Activated CD4-positive, alpha-beta T cell treated with anti-CD3 and anti-CD28 coated beads, Interleukin-2, amount 50 U/mL, for 1 hour (primary cell): Measurements from ENCODE around the gene WDR31.
"Not testable (repeated sequence)": the region's sequence is repeated elsewhere in the genome, so short reads cannot be mapped to it uniquely, and the experiment has no call there.

Experiments
- DNase-seq: peaks from one replicate; pipeline ENCODE4 v3.0.0-alpha.2; 2020

The WDR31 gene

DNA sequence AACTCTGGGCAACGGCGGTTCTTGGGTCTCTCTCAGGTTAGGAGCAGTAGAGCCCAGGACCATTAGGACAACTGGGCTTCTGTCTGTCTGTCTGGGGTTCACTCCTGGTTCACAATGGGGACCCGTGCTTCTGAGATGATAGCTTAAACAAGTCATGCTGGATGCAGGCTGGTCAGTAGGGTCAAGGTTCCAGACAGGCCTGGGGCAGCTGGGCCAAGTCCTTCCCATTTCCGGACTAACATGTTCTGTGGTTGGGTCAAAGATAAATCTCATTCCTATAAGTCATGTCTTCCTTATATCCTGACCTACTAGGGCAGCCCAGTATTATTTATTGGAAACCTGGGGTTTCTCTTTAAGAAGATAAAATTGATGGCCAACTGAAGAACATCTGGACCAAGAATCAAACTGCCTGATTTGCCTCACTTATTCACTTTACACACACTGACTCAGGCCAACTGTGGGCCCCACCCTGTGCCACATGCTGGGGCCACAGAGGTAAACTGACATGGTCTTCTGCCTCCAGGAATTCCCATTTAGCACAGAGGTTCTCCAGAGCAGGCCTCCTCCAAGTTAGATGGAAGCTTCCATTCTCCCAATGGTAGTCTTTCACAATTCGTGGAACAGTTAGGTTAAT, 28.4 kb upstream of the WDR31 start:
- DNase-seq: no peak

DNA sequence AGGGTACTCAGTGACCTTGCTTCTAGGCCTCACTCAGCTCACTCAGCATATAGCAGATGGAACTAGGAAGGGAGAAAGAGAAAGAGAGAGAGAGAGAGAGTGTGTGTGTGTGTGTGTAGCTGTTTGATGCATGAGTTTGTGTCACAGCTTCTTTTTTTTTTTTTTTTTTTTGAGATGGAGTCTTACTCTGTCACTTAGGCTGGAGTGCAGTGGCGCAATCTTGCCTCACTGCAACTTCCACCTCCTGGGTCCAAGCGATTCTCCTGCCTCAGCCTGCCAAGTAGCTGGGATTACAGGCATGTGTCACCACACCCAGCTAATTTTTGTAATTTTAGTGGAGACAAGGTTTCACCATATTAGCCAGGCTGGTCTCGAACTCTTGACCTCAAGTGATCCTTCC, 25.6 kb upstream of the WDR31 start:
- not testable (repeated sequence) for DNase-seq

DNA sequence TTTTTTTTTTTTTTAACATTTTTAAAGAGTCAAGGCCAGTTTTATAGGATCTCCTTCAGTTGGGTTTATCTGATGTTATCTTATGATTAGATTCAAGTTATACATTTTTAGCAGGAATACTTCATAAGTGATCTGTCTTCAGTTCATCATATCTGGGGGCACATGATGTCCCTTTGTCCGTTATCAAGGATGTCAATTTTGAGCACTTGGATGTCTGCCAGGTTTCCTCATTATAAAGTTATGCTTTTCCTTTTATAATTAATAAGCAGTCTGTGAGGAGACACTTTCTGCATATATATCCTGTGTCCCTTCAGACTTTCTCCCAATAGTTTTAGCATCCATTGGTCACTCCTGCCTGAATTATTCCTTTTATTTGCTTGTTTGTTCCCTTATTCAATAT, 24.9 kb upstream of the WDR31 start:
- DNase-seq: no peak

GRCh38 chr9:113363336-113363735, 23.3 kb upstream of the WDR31 start:
- DNase-seq: no peak

GRCh38 chr9:113361304-113362018, 21.4 kb upstream of the WDR31 start:
- DNase-seq: no peak

DNA sequence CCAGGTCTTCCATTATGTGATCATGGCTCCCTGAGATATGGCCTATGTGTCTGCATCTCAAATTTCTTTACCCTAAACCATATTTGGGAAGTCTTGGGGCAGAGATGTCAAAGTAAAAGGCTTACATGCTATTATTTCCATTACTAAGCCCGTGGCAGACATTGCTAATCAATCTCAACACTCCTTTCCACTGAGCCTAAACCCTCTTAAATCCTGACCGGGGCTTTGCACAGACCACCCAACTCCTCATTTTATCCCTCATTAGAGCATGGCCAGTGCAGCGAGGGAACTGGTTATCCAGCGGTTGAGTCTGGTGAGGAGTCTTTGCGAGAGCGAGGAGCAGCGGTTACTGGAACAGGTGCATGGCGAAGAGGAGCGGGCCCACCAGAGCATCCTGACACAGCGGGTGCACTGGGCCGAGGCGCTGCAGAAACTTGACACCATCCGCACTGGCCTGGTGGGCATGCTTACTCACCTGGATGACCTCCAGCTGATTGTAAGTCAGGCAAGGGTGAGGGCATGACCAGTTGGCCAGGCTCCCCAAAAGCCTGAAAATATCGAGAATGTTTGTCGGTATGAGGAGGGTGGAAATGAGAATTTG, 20.3 kb upstream of the WDR31 start:
- DNase-seq: no peak

DNA sequence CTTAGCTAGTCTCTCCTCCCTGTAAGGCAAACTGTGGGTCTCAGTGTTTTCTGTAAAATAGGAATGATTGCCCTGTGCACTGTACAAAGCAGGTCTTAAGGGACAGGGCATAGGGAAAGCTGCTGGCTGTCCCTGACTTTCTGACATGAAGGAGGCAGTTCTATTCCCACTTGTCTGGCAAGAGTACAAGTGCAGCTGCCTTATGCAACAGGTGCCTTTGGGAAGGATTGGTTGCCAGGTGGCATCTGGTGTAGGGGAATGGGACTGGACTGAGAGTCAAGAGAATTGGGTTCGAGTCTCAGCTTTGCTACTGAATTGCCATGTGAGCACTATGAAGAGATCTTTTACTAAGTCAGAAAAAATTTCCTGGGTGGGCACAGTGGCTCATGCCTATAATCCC, 19.3 kb upstream of the WDR31 start:
- no peak for DNase-seq

GRCh38 chr9:113356686-113357292, 16.7 kb upstream of the WDR31 start:
- no peak for DNase-seq

DNA sequence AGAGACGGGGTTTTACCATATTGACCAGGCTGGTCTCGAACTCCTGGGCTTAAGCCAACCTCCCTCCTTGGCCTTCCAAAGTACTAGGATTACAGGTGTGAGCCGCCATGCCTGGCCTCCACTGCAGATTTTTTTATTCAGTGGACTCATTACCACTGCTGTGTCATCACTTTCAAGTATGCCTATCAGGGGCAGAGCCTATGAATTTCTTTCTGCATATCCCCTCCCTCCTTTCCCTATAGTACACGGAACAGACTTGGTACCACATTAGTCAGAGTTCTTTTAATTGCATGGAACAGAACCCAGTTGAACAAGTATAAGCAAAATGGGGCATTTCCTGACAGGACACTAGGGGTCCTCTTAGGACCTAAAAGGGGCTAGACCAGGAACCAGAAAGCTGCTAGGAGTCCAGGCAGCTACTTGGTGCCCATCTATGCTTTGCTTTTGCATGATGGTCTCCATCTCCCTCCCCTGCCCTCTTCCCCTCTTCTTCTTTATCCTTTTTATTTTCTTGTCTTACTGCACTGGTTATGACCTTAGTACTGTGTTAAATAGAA, 15.0 kb upstream of the WDR31 start:
- no peak for DNase-seq

GRCh38 chr9:113352411-113352810, 12.3 kb upstream of the WDR31 start:
- DNase-seq: no peak

- DNase-seq: no peak
Observed at GRCh38 chr9:113352006-113352405, 11.9 kb upstream of the WDR31 start.

- DNase-seq: no peak
Observed at GRCh38 chr9:113350937-113351336, 10.9 kb upstream of the WDR31 start.

GRCh38 chr9:113350107-113350661, 10.1 kb upstream of the WDR31 start:
- no peak for DNase-seq

GRCh38 chr9:113349445-113350094, 9.5 kb upstream of the WDR31 start, which contains the start of gene BSPRY:
Gene BSPRY, plus strand, starts transcription at chr9:113349541. Its CDS starts 39 bp downstream, at chr9:113349580.
- no peak for DNase-seq

DNA sequence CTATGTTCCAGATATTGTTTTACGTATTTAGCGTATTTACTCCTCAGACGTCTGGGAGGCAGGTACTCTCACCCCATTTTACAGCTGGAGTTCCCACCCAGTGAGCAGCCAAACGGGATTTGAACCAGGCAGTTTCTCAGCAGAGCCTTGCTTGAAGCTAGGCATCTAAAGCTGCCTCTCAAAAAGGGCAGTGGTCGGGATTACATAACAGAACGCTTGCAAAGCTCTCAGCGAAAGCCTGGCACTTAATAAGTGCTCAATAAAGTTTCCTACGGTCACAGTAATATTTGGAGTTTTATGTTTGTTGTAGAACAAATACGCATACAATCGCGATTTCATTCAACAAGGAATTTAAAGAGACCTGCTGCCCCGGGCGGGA, 9.0 kb upstream of the WDR31 start:
- no peak for DNase-seq

GRCh38 chr9:113348437-113348836, 8.4 kb upstream of the WDR31 start:
- DNase-seq: no peak

DNA sequence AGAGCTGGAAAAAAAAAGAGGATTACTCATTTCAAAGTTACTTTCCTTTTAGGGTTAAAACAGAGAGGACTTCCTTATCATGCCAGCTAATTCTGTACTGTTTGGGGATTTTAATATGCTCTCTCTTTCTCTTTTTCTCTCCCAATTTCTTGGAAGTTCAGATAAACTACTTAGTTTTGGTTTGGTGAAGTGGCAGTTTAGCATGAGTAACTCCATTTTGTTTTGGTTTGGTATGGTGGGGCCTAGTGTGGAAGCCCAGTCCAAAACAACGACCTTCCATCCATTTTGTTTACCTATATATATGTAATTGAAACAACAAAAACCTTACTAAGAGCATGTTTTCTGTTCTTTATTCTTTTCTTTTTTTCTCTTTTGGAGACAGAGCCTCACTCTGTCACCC, 5.6 kb upstream of the WDR31 start:
- no peak for DNase-seq

- DNase-seq: no peak
Observed at GRCh38 chr9:113345190-113345589, 5.1 kb upstream of the WDR31 start.

DNA sequence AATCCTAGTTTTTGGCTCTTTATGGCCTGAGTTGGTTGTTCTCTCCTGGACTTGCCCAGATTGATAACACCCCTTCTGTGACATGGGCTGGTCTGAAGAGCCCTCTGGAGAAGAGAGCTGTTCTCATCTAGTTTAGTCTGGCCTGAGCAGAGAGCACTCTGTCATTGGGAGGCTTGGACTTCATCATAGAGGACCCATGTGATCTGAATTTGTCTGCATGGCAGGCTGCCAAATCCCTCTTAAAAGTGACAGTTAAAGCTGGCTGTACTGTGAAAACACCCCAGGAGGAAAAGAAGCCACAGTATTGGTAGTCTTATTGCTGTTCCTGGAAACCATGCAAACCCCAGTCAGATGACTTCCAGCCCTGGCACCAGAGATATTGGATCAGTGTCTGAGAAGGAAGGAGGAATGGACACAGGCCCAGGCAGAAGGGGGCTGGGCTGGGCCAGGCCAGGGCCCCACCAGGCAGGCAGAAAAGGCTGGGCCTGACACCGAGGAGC, 3.7 kb upstream of the WDR31 start:
- DNase-seq: no peak

- DNase-seq: no peak
Observed at GRCh38 chr9:113341712-113342410, 1.8 kb upstream of the WDR31 start.

- DNase-seq: no peak
Observed at GRCh38 chr9:113337714-113338113, 2.4 kb downstream of the WDR31 start.

DNA sequence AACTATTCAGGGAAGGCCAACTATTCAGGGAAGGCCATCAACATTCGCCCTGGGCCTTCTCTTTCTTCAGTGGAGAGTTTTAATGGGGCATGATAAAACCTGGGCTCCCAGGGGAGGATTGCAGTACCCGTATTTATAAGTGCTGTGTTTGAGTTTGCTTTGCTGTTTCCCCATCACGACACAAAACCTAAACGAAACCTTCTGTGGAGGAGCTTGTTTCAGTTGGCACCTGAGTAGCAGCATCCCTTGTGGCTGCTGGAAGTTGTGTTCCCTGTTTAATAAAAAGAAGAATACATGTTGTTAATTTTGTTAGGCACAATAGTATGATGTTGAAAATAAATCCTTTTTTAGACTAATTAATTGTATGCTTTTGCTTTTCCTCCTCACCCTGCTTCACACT, 8.3 kb downstream of the WDR31 start:
- DNase-seq: no peak
